Testis (tissue), 2 donors: ENCODE data around the gene PRADC1.

Experiments
- CTCF ChIP-seq, 3 experiments: fragments of 450-650 bp in 2 of 3; fragments of 200-600 bp in 1 of 3; sonication (generic) in 1 of 3; IDR thresholded peaks; one replicate each; pipeline ENCODE4 v1.5.1; 2016 to 2019; ENCODE audit warnings: antibody characterized with exemption in 3 of 3, mild to moderate bottlenecking in 2 of 3, moderate library complexity in 1 of 3
- POLR2A ChIP-seq: fragments of 450-650 bp; IDR thresholded peaks from one replicate; pipeline ENCODE4 v1.6.1; 2017; ENCODE audit warnings: antibody characterized with exemption, mild to moderate bottlenecking, moderate library complexity

GRCh38 chr2:73259704-73260337 is 26.8 kb upstream of the PRADC1 start:
- TF ChIP-seq CTCF (IDR thresholded peaks at IDR 0.05) = no peak
- TF ChIP-seq POLR2A = no peak
